Spleen (tissue), 11 donors: Measurements from ENCODE around the gene SFXN5. TPM values are rescaled to one million over a fixed set of nuclear protein-coding genes. Genes with fewer than 3 reads are reported as not detected.
A peak's percentile ranks its signal among the peaks of the same experiment; 100 is the strongest.

Source experiments
- DNase-seq: peaks from one replicate; pipeline ENCODE4 v3.0.0-alpha.2; 2020
- H3K27ac ChIP-seq, 8 donors: fragments of 200-600 bp; sonication (generic) in 7 of 8; 1 replicate in 4 of 8; 2 replicates in 4 of 8; pipeline versions ENCODE4 v1.5.0 to v1.8.0; 2016 to 2021; ENCODE audit warnings: inconsistent platforms in 4 of 8, mild to moderate bottlenecking in 4 of 8, moderate library complexity in 1 of 8
- H3K27me3 ChIP-seq, 7 donors: fragments of 200-600 bp; sonication (generic) in 6 of 7; replicated peaks in 1 of 7; 1 replicate in 4 of 7; 2 replicates in 3 of 7; pipeline versions ENCODE4 v1.5.0 to v1.8.0; 2016 to 2021; ENCODE audit warnings: inconsistent platforms in 3 of 7, mild to moderate bottlenecking in 1 of 7
- H3K36me3 ChIP-seq, 6 donors: fragments of 200-600 bp; sonication (generic) in 5 of 6; 1 replicate in 4 of 6; 2 replicates in 2 of 6; pipeline versions ENCODE4 v1.5.0 to v1.8.0; 2016 to 2021; ENCODE audit warnings: inconsistent platforms in 2 of 6
- H3K4me1 ChIP-seq, 6 donors: fragments of 200-600 bp; sonication (generic) in 5 of 6; 1 replicate in 3 of 6; 2 replicates in 3 of 6; pipeline versions ENCODE4 v1.5.0 to v1.8.0; 2016 to 2021; ENCODE audit warnings: inconsistent platforms in 3 of 6
- H3K4me3 ChIP-seq, 8 donors: fragments of 200-600 bp; sonication (generic) in 7 of 8; 1 replicate in 4 of 8; 2 replicates in 4 of 8; pipeline versions ENCODE4 v1.5.0 to v1.8.0; 2016 to 2021; ENCODE audit warnings: inconsistent platforms in 4 of 8, mild to moderate bottlenecking in 4 of 8, moderate library complexity in 2 of 8
- H3K9me3 ChIP-seq, 8 donors: fragments of 200-600 bp; sonication (generic) in 7 of 8; 1 replicate in 4 of 8; 2 replicates in 4 of 8; pipeline versions ENCODE4 v1.5.0 to v1.8.0; 2016 to 2021; ENCODE audit warnings: inconsistent platforms in 4 of 8
- CTCF ChIP-seq, 11 experiments: fragments of 200-600 bp in 7 of 11; fragments of 450-650 bp in 4 of 11; sonication (generic) in 4 of 11; IDR thresholded peaks in 8 of 11; conservative IDR thresholded peaks in 3 of 11; 1 replicate in 7 of 11; 2 replicates in 4 of 11; pipeline versions ENCODE4 v1.4.0 to v1.8.0; 2016 to 2021; ENCODE audit warnings: antibody characterized with exemption in 11 of 11, inconsistent platforms in 4 of 11, mild to moderate bottlenecking in 1 of 11
- POLR2A ChIP-seq, 3 donors: fragments of 450-650 bp; IDR thresholded peaks; one replicate each; pipeline ENCODE4 v1.5.1; 2017; ENCODE audit warnings: antibody characterized with exemption in 3 of 3, mild to moderate bottlenecking in 1 of 3
- POLR2AphosphoS5 ChIP-seq, 3 donors: sonication (generic); formaldehyde crosslinking; IDR thresholded peaks; one replicate each; pipeline ENCODE4 v1.5.1; 2017; ENCODE audit warnings: antibody characterized with exemption in 3 of 3
- WGBS, 5 donors: extraction: QIAGEN DNeasy Blood & Tissue Kit in 3 of 5; methylation state at CpG; one replicate each; pipeline versions ENCODE4 v1.1.5 to v1.1.7; 2013 to 2018; 5-methylcytosine and 5-hydroxymethylcytosine counted together
- intact Hi-C: fragments of 100-400 bp; cut with DNase I; formaldehyde crosslinking; loops from one replicate; pipeline ENCODE4 v1.15.0; 2023; ENCODE audit warnings: low total_unique reads
- polyA plus RNA-seq, 3 donors: library from polyadenylated mRNA; stranded (reverse); fragments of 200-250 nt; gene quantifications; one replicate each; pipeline ENCODE4 v1.2.1, GENCODE V29; 2013
- total RNA-seq, 7 donors: library from RNA; depleted of rRNA in 3 of 7; stranded (reverse); fragments of >200 nt in 3 of 7; fragmentation: NEBNext Ultra II Directional in 4 of 7; extraction: Animal tissue kit (Norgen Biotek cat#: 25700) in 4 of 7; gene quantifications; one replicate each; pipeline versions ENCODE4 v1.1.0 to v1.2.1, GENCODE V29; 2016 to 2021
- donor health status: healthy with polysubstance abuse.
- donor health status: DM: no; HTN: no; CAD: no; lungs with moderate emphysema.
- donor health status: DM: no; HTN: no; CAD: no.
- donor health status: Bipolar disorder and iron deficiency.
- donor health status: healthy.
- donor health status: DM: no; HTN: no; CAD: no.
- donor health status: DM: yes; HTN: yes; CAD: no.

The SFXN5 gene
- total and polyA plus RNA-seq, 10 donors = 2.6 to 41.4 (median 22.9) TPM

DNA sequence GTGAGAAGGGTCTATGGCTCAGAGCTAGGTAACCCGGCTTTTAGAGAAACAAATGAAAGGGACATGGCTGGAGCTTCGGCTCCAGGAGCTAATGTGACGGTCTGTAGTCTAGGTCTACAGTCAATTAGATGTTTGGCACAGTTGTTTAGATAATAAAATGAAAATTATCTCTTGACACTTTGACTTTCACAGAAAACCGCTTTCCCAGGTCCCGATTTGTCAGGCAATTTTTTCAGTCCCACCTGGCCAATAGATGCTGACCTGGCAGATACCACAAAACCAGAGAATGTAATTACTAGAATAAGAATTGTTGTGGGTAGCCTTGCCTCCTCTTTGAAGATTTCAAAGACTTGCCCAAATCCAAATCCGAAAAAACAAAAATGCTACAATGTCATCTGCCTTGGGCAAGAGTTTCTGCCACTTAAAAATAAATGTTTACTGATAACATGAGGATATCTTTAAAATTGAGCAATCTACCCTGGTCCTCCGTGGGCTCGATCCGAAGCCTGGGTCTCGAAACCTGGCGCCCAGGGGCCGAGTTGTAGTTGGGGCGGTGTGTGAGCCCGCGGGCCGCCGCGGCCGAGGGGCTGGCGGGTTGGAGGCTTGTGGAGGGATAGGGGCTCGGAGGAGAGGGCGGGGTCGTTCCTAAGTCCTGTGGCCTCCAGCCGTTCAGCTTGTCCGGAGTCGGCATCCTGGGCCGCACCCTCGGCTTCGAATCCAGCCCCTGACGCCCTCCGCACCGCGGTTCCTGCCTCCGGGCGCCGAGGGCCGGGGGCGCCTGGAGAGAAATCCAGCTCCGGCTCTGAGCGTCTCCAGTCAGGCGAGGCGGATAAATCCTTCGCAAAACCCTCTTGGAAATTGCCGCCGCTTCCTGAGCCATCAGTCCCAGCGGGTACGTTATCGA lies 151.8 kb downstream of the SFXN5 start:
- H3K27me3 ChIP-seq = peaks cover 33 to 100% (median 100%) of the 10 kb centered on the region in 7 donors
- 7 to 11% (median 7%) methylated on average over 21 to 48 of the region's 48 CpGs for WGBS, 5 donors
- intact Hi-C loops = no loop called here
- no peaks in the 10 kb centered on the region for H3K9me3 ChIP-seq
- no peak overlapping the region for H3K27ac ChIP-seq
- no peaks in the 10 kb centered on the region for H3K36me3 ChIP-seq
- H3K4me1 ChIP-seq = peaks cover 44 to 75% (median 71%) of the 10 kb centered on the region in 6 donors
- TF ChIP-seq POLR2AphosphoS5 (IDR thresholded peaks at IDR 0.05) = no peak
- TF ChIP-seq CTCF (IDR thresholded peaks at IDR 0.05 in 8 of 11, conservative IDR thresholded peaks at IDR 0.05 in 3 of 11) = no peak
- TF ChIP-seq POLR2A (IDR thresholded peaks at IDR 0.05) = no peak
- DNase-seq = no peak
- H3K4me3 ChIP-seq = peak overlapping the region in 6 of 8 donors; percentile 22 to 65 (median 36)

- no peak overlapping the region for H3K27ac ChIP-seq
- H3K27me3 ChIP-seq = peaks cover 30 to 100% (median 100%) of the 10 kb centered on the region in 7 donors
- WGBS, 5 donors = 1 to 6% (median 2%) methylated on average over 34 to 89 of the region's 89 CpGs
- DNase-seq = peak; percentile 76
- TF ChIP-seq CTCF (IDR thresholded peaks at IDR 0.05 in 8 of 11, conservative IDR thresholded peaks at IDR 0.05 in 3 of 11) (no peak), POLR2A (IDR thresholded peaks at IDR 0.05) (no peak), POLR2AphosphoS5 (IDR thresholded peaks at IDR 0.05) (no peak)
- H3K4me3 ChIP-seq = peak overlapping the region; percentile 18 to 68 (median 46)
- no peaks in the 10 kb centered on the region for H3K36me3 ChIP-seq
- intact Hi-C loops = no loop called here
- peaks cover 35 to 65% (median 61%) of the 10 kb centered on the region in 6 donors for H3K4me1 ChIP-seq
- H3K9me3 ChIP-seq = no peaks in the 10 kb centered on the region
These were observed 153.5 kb downstream of the SFXN5 start for GRCh38 chr2:72917877-72918553.

- H3K27ac ChIP-seq = no peak within 1 kb of the TSS
- H3K36me3 ChIP-seq = no peaks in the 10 kb centered on the region
- H3K9me3 ChIP-seq = no peaks in the 10 kb centered on the region
- intact Hi-C loops = no loop called here
- peak within 1 kb of the TSS; percentile 18 to 68 (median 46) for H3K4me3 ChIP-seq
- TF ChIP-seq POLR2AphosphoS5 (IDR thresholded peaks at IDR 0.05) (no peak), CTCF (IDR thresholded peaks at IDR 0.05 in 8 of 11, conservative IDR thresholded peaks at IDR 0.05 in 3 of 11) (no peak), POLR2A (IDR thresholded peaks at IDR 0.05) (no peak)
- peaks cover 30 to 100% (median 100%) of the 10 kb centered on the region in 7 donors for H3K27me3 ChIP-seq
- peaks cover 35 to 65% (median 61%) of the 10 kb centered on the region in 6 donors for H3K4me1 ChIP-seq
- 0 to 2% (median 1%) methylated on average over 6 to 82 of the region's 82 CpGs for WGBS, 5 donors
- DNase-seq = peak; percentile 79
These were observed 154.2 kb downstream of the SFXN5 start, which contains the start of gene EMX1 for GRCh38 chr2:72917138-72917876. Gene EMX1, plus strand, starts transcription at chr2:72917519. Its CDS starts 334 bp downstream, at chr2:72917853.
